Hematopoietic multipotent progenitor cell treated with erythropoietin and hydrocortisone succinate and interleukin-3 and kit ligand, for 8 days (in vitro differentiated cells): ENCODE data around the gene P2RX3.
A peak's percentile ranks its signal among the peaks of the same experiment; 100 is the strongest.
"Not testable (repeated sequence)": the region's sequence is repeated elsewhere in the genome, so short reads cannot be mapped to it uniquely, and the experiment has no call there.

Experiments used
- DNase-seq: peaks from one replicate; pipeline ENCODE4 v3.0.0-alpha.2; 2015

The P2RX3 gene

GRCh38 chr11:57338142-57338541 lies at the start of gene P2RX3:
P2RX3 (plus strand) TSS chr11:57338352; CDS start chr11:57338551, 199 bp downstream.
- no peak for DNase-seq

- no peak for DNase-seq
Observed at GRCh38 chr11:57288771-57289579, 49.2 kb upstream of the P2RX3 start.

GRCh38 chr11:57290288-57290687 lies 47.9 kb upstream of the P2RX3 start:
- no peak for DNase-seq

- DNase-seq: no peak
Observed at GRCh38 chr11:57294225-57295131, 43.7 kb upstream of the P2RX3 start.

GRCh38 chr11:57296205-57296604 lies 41.9 kb upstream of the P2RX3 start:
- not testable (repeated sequence) for DNase-seq

- DNase-seq: no peak
Observed at GRCh38 chr11:57297221-57297620, 40.9 kb upstream of the P2RX3 start.

GRCh38 chr11:57299150-57299737 lies 38.9 kb upstream of the P2RX3 start:
- no peak for DNase-seq

GRCh38 chr11:57300785-57301184 lies 37.4 kb upstream of the P2RX3 start:
- DNase-seq: no peak

- DNase-seq: no peak
Observed at GRCh38 chr11:57301711-57302423, 36.3 kb upstream of the P2RX3 start.

- DNase-seq: no peak
Observed at GRCh38 chr11:57302489-57302888, 35.7 kb upstream of the P2RX3 start.

- DNase-seq: no peak
Observed at GRCh38 chr11:57303280-57303989, 34.7 kb upstream of the P2RX3 start.

GRCh38 chr11:57303990-57304579 lies 34.1 kb upstream of the P2RX3 start:
- DNase-seq: peak; percentile 66

- no peak for DNase-seq
Observed at GRCh38 chr11:57305523-57305922, 32.6 kb upstream of the P2RX3 start.

GRCh38 chr11:57306161-57306876 lies 31.8 kb upstream of the P2RX3 start:
- no peak for DNase-seq

GRCh38 chr11:57306940-57307565 lies 31.1 kb upstream of the P2RX3 start:
- no peak for DNase-seq

GRCh38 chr11:57307666-57308270 lies 30.4 kb upstream of the P2RX3 start:
- DNase-seq: no peak

- DNase-seq: no peak
Observed at GRCh38 chr11:57308426-57309060, 29.6 kb upstream of the P2RX3 start.

GRCh38 chr11:57309106-57310059 lies 28.8 kb upstream of the P2RX3 start:
- DNase-seq: no peak
